DND-41 (cell line): ENCODE data around the gene ENTREP1.
"Not testable (repeated sequence)": the region's sequence is repeated elsewhere in the genome, so short reads cannot be mapped to it uniquely, and the experiment has no call there.

Source experiments
- ATAC-seq: fragments of 200-7000 bp; cut with Tn5 transposase; 3 replicates; pipeline ENCODE4 v1.9.1; 2021; ENCODE audit warnings: low read depth; ENCODE audit not compliant: insufficient read depth
- DNase-seq: peaks from one replicate; pipeline ENCODE4 v3.0.0-alpha.2; 2020
- H2AFZ ChIP-seq: 2 replicates; pipeline ENCODE4 v1.6.0; 2012; ENCODE audit warnings: low read depth, low read length
- H3K27ac ChIP-seq: 2 replicates; pipeline ENCODE4 v1.5.1; 2012; ENCODE audit warnings: low read length, inconsistent platforms
- H3K27me3 ChIP-seq: fragments of 200-600 bp; sonication (generic); 2 replicates; pipeline ENCODE4 v1.6.0; 2012; ENCODE audit warnings: low read length, mild to moderate bottlenecking, inconsistent platforms; ENCODE audit not compliant: insufficient read depth, poor library complexity
- H3K36me3 ChIP-seq: 2 replicates; pipeline ENCODE4 v1.5.1; 2012; ENCODE audit warnings: low read length, inconsistent platforms; ENCODE audit not compliant: insufficient read depth
- H3K4me1 ChIP-seq: 2 replicates; pipeline ENCODE4 v1.5.1; 2012; ENCODE audit warnings: mild to moderate bottlenecking, low read length; ENCODE audit not compliant: insufficient read depth
- H3K4me2 ChIP-seq: 2 replicates; pipeline ENCODE4 v1.6.0; 2012; ENCODE audit warnings: mild to moderate bottlenecking, moderate library complexity, low read length, inconsistent platforms; ENCODE audit not compliant: insufficient read depth
- H3K4me3 ChIP-seq, 2 experiments: fragments of 200-600 bp in 1 of 2; shearing (Covaris generic) in 1 of 2; 2 replicates each; pipeline ENCODE4 v1.5.1; 2012 to 2016; ENCODE audit warnings: inconsistent platforms in 2 of 2, low read length in 2 of 2, mild to moderate bottlenecking in 2 of 2, low read depth in 1 of 2, moderate library complexity in 1 of 2
- H3K79me2 ChIP-seq: 2 replicates; pipeline ENCODE4 v1.6.0; 2012; ENCODE audit warnings: low read length, inconsistent platforms; ENCODE audit not compliant: insufficient read depth
- H3K9ac ChIP-seq: 2 replicates; pipeline ENCODE4 v1.6.0; 2012; ENCODE audit warnings: low read depth, mild to moderate bottlenecking, inconsistent platforms, low read length, moderate library complexity
- H3K9me3 ChIP-seq: 2 replicates; pipeline ENCODE4 v1.5.1; 2012; ENCODE audit warnings: low read length, moderate library complexity, mild to moderate bottlenecking, inconsistent platforms; ENCODE audit not compliant: insufficient read depth, severe bottlenecking
- H4K20me1 ChIP-seq: 2 replicates; pipeline ENCODE4 v1.6.0; 2012; ENCODE audit warnings: low read length; ENCODE audit not compliant: insufficient read depth
- CTCF ChIP-seq: IDR thresholded peaks from 2 replicates; pipeline ENCODE4 v1.5.1; 2012; ENCODE audit warnings: borderline replicate concordance, low read length, moderate library complexity, mild to moderate bottlenecking; ENCODE audit not compliant: poor library complexity, severe bottlenecking; ENCODE audit errors: extremely low read depth
- EZH2 ChIP-seq: IDR thresholded peaks from 3 replicates; pipeline ENCODE4 v1.6.1; 2012; ENCODE audit warnings: borderline replicate concordance, low read depth, mild to moderate bottlenecking, moderate library complexity, low read length, inconsistent platforms; ENCODE audit not compliant: severe bottlenecking

Gene ENTREP1

GRCh38 chr9:69299826-69300225 is 25.2 kb upstream of the ENTREP1 start:
- no peaks in the 10 kb centered on the region for H3K36me3 ChIP-seq
- ATAC-seq, result no peak
- H3K27ac ChIP-seq, result no peak overlapping the region
- H2AFZ ChIP-seq, result no peak overlapping the region
- H3K4me1 ChIP-seq, result no peaks in the 10 kb centered on the region
- H3K79me2 ChIP-seq, result no peaks in the 10 kb centered on the region
- no peak overlapping the region for H3K4me3 ChIP-seq
- H3K27me3 ChIP-seq, result no peaks in the 10 kb centered on the region
- TF ChIP-seq EZH2, result no peak
- no peak for TF ChIP-seq CTCF
- H3K9me3 ChIP-seq, result no peaks in the 10 kb centered on the region
- H3K4me2 ChIP-seq, result no peak overlapping the region
- H3K9ac ChIP-seq, result no peak overlapping the region
- no peaks in the 10 kb centered on the region for H4K20me1 ChIP-seq
- no peak for DNase-seq

GRCh38 chr9:69303331-69303730 is 21.7 kb upstream of the ENTREP1 start:
- H3K27ac ChIP-seq, result no peak overlapping the region
- H3K4me1 ChIP-seq, result no peaks in the 10 kb centered on the region
- H3K27me3 ChIP-seq, result no peaks in the 10 kb centered on the region
- DNase-seq (no peak), ATAC-seq (no peak)
- H2AFZ ChIP-seq, result no peak overlapping the region
- no peak overlapping the region for H3K4me3 ChIP-seq
- H3K36me3 ChIP-seq, result no peaks in the 10 kb centered on the region
- no peak overlapping the region for H3K9ac ChIP-seq
- no peaks in the 10 kb centered on the region for H3K9me3 ChIP-seq
- H3K4me2 ChIP-seq, result no peak overlapping the region
- no peaks in the 10 kb centered on the region for H3K79me2 ChIP-seq
- no peaks in the 10 kb centered on the region for H4K20me1 ChIP-seq
- TF ChIP-seq EZH2, result no peak
- TF ChIP-seq CTCF, result no peak

GRCh38 chr9:69306895-69307445 is 18.0 kb upstream of the ENTREP1 start:
- DNase-seq, H3K36me3 ChIP-seq, H3K27ac ChIP-seq, H4K20me1 ChIP-seq, H2AFZ ChIP-seq, H3K4me3 ChIP-seq, H3K4me1 ChIP-seq, H3K4me2 ChIP-seq, H3K9ac ChIP-seq, H3K27me3 ChIP-seq, ATAC-seq, H3K9me3 ChIP-seq, H3K79me2 ChIP-seq: not testable (repeated sequence)

GRCh38 chr9:69307446-69308205 is 17.4 kb upstream of the ENTREP1 start:
- TF ChIP-seq CTCF (no peak), EZH2 (no peak)
- no peak overlapping the region for H3K4me3 ChIP-seq
- no peak overlapping the region for H3K27ac ChIP-seq
- no peaks in the 10 kb centered on the region for H3K36me3 ChIP-seq
- no peak overlapping the region for H2AFZ ChIP-seq
- DNase-seq (no peak), ATAC-seq (no peak)
- no peaks in the 10 kb centered on the region for H4K20me1 ChIP-seq
- no peaks in the 10 kb centered on the region for H3K79me2 ChIP-seq
- H3K4me2 ChIP-seq, result no peak overlapping the region
- H3K9ac ChIP-seq, result no peak overlapping the region
- no peaks in the 10 kb centered on the region for H3K27me3 ChIP-seq
- no peaks in the 10 kb centered on the region for H3K4me1 ChIP-seq
- no peaks in the 10 kb centered on the region for H3K9me3 ChIP-seq
